Erythroblast (primary cell): ENCODE measurements around the gene UTP18.

Source experiments
- GATA1 ChIP-seq: IDR thresholded peaks from 2 replicates; pipeline ENCODE4 v1.6.1; 2011; ENCODE audit warnings: low read depth, mild to moderate bottlenecking, control low read depth, low read length, moderate library complexity
- POLR2A ChIP-seq: IDR thresholded peaks from 2 replicates; pipeline ENCODE4 v1.6.1; 2011; ENCODE audit warnings: mild to moderate bottlenecking, low read length

- TF ChIP-seq POLR2A (no peak), GATA1 (no peak)
Observed at GRCh38 chr17:51325471-51325870, 65.1 kb downstream of the UTP18 start.
